Measurements from ENCODE around the gene DLEU7. TPM values are rescaled to one million over a fixed set of nuclear protein-coding genes. Genes with fewer than 3 reads are reported as not detected.

DLEU7 gene
- total RNA-seq, 1 donor from 2014 or later = not detected

DNA sequence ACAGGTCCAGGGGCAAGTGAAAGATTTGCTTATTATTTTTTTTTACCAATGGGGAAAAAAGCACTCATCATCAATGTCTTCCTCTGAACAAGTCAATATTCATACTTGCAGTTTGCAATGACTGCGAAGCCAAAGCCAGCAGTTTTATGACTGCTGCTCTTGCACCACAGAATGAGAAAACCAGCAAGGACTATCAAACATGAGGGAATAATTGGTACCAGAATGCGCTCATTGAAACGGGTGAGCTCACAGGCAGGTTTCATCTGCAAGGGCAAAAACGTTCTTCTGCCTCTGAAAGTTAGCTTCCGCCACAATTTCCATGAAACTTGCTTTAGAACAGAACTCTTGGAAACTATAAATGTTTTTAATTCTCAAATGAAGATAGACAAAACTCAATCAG lies 5.5 kb downstream of the DLEU7 start:
- Mint-ChIP-seq H3K36me3 (ENCODE audit: low read depth) (no peaks in the 10 kb centered on the region), H3K27me3 (peaks cover 27% of the 10 kb centered on the region)

GRCh38 chr13:50831512-50831911 lies 12.0 kb downstream of the DLEU7 start:
- intact Hi-C loops (cut with micrococcal nuclease) = loop anchor here (5.0 kb wide), 1 partner anchor 61 kb away; no protein-coding TSS in a partner anchor

More for the DNA sequence above, 5.5 kb downstream of the DLEU7 start:
- no peaks in the 10 kb centered on the region for H3K4me1 Mint-ChIP-seq
- DNase-seq = no peak
- intact Hi-C loops (cut with micrococcal nuclease) = no loop called here
- H3K27ac Mint-ChIP-seq = no peak overlapping the region
- H3K9me3 Mint-ChIP-seq = peaks cover 13% of the 10 kb centered on the region
- no peak overlapping the region for H3K4me3 Mint-ChIP-seq

GRCh38 chr13:50829896-50830295 lies 13.6 kb downstream of the DLEU7 start:
- H3K27ac Mint-ChIP-seq = no peak overlapping the region
- peaks cover 15% of the 10 kb centered on the region for H3K27me3 Mint-ChIP-seq
- H3K4me3 Mint-ChIP-seq = no peak overlapping the region
- H3K4me1 Mint-ChIP-seq = peaks cover 13% of the 10 kb centered on the region
- intact Hi-C loops (cut with micrococcal nuclease) = loop anchor here (5.0 kb wide), 1 partner anchor 62 kb away; no protein-coding TSS in a partner anchor
- DNase-seq = no peak
- H3K36me3 Mint-ChIP-seq (ENCODE audit: low read depth) = no peaks in the 10 kb centered on the region
- H3K9me3 Mint-ChIP-seq = peaks cover 30% of the 10 kb centered on the region

More at GRCh38 chr13:50831512-50831911, 12.0 kb downstream of the DLEU7 start:
- no peaks in the 10 kb centered on the region for H3K36me3 Mint-ChIP-seq (ENCODE audit: low read depth)
- peaks cover 16% of the 10 kb centered on the region for H3K27me3 Mint-ChIP-seq
- H3K4me1 Mint-ChIP-seq = peaks cover 13% of the 10 kb centered on the region
- DNase-seq = peak; percentile 66
- H3K9me3 Mint-ChIP-seq = peaks cover 30% of the 10 kb centered on the region
- H3K27ac Mint-ChIP-seq = no peak overlapping the region
- H3K4me3 Mint-ChIP-seq = no peak overlapping the region

- Mint-ChIP-seq H3K9me3 (peaks cover 28% of the 10 kb centered on the region), H3K27me3 (peaks cover 17% of the 10 kb centered on the region), H3K4me1 (peaks cover 13% of the 10 kb centered on the region), H3K36me3 (ENCODE audit: low read depth) (no peaks in the 10 kb centered on the region), H3K27ac (no peak overlapping the region), H3K4me3 (no peak overlapping the region)
- DNase-seq = no peak
- intact Hi-C loops (cut with micrococcal nuclease) = no loop called here
These were observed 14.3 kb downstream of the DLEU7 start for GRCh38 chr13:50829226-50829625.

GRCh38 chr13:50826035-50826434 lies 17.5 kb downstream of the DLEU7 start:
- H3K4me3 Mint-ChIP-seq = no peak overlapping the region
- intact Hi-C loops (cut with micrococcal nuclease) = no loop called here
- H3K36me3 Mint-ChIP-seq (ENCODE audit: low read depth) = no peaks in the 10 kb centered on the region
- no peak for DNase-seq
- peaks cover under 1% of the 10 kb centered on the region for H3K4me1 Mint-ChIP-seq
- peaks cover 15% of the 10 kb centered on the region for H3K27me3 Mint-ChIP-seq
- no peak overlapping the region for H3K27ac Mint-ChIP-seq
- H3K9me3 Mint-ChIP-seq = peaks cover 7% of the 10 kb centered on the region

GRCh38 chr13:50812242-50812641 lies 31.2 kb downstream of the DLEU7 start:
- intact Hi-C loops (cut with micrococcal nuclease) = no loop called here
- H3K36me3 Mint-ChIP-seq (ENCODE audit: low read depth) = no peaks in the 10 kb centered on the region
- no peak for DNase-seq
- H3K4me1 Mint-ChIP-seq = peaks cover 9% of the 10 kb centered on the region
- no peak overlapping the region for H3K27ac Mint-ChIP-seq
- H3K4me3 Mint-ChIP-seq = no peak overlapping the region
- peaks cover under 1% of the 10 kb centered on the region for H3K9me3 Mint-ChIP-seq
- H3K27me3 Mint-ChIP-seq = no peaks in the 10 kb centered on the region

DNA sequence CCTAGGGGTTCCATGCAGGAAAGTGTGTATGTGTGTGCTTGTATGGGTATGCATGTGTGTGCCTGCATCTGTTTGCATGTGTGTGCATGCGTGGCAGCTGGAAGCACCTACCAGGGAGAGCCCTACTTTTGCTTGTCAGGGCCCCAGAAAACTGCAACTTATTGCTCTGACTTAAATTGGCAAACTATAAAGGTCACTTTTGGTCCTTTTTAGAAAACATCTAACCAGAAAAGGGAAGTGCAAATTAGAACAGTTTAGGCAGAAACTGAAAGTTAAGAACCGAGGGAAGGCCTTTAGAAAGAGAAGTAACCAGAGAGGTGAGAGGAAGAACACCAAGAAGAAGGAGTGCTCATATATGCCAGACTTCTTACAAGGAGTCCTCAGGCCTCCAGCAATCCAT lies 32.5 kb downstream of the DLEU7 start:
- Mint-ChIP-seq H3K27me3 (no peaks in the 10 kb centered on the region), H3K36me3 (ENCODE audit: low read depth) (no peaks in the 10 kb centered on the region), H3K4me1 (peaks cover 9% of the 10 kb centered on the region), H3K4me3 (peak overlapping the region; percentile 50), H3K27ac (no peak overlapping the region), H3K9me3 (no peaks in the 10 kb centered on the region)
- intact Hi-C loops (cut with micrococcal nuclease) = no loop called here
- no peak for DNase-seq

DNA sequence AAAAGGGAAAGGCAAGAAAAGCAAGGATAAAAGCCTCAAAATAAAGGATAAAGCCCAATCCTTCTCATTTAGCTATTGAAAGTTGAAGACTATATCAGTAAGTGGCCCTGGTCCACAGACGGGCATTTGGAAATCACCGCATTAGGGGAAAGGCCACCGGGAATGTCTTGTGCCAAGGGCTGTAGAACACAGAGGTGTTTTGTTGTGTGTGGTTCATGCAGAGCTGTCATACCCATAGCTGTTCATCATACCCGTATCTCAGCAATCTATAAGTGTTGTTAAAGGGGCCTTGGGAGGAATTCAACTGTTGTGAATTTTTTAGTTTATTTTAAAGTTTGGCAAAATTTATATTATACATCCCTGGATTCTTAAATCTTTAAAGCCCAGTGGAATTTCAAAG lies 33.0 kb downstream of the DLEU7 start:
- no peaks in the 10 kb centered on the region for H3K9me3 Mint-ChIP-seq

DNA sequence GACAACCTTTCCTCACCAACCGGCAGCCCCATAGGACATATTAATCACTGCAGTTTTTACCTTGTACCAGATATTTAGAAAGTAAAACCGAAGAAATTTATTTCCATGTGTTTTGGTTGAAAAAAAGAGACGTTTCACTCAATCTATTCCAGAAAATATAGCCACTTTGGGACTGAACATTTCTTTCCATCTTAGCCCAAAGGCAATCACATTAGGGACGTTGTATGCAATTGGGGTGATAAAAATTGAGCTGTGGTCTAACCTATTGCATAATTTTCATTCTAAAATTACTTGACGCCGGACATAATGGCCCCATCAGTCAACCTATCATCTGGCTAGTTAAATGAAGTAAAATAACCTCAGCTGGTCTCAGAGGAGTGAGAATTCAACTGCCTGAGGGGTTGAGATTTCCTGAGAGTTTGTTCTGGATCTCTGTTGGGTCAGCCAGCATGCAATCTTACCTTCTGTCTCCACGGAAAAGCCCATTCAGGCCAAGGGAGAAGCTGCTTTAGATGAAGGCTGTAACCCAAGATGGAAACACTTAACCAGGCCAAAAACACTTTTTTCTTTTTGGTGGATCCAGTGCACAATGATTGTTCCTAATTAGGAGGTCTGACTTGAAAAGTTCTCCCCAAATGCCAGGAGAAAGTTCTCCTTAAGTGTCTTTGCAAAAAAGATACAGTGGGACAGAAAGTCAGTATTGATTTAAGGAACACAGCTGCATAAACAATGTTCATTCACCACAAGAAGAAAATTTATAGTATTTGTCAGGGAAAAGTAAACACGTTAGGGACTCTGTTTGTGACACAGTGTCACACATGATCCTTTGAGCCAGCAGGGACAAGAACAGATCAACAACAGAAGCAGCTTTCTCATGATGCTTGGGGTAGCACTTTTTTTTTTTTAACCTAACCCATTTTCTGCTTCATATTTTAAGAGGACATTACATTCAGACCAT lies 34.1 kb downstream of the DLEU7 start:
- intact Hi-C loops (cut with micrococcal nuclease) = loop anchor here (10.0 kb wide), 2 partner anchors 255 to 565 kb away; no protein-coding TSS in a partner anchor
- no peaks in the 10 kb centered on the region for H3K27me3 Mint-ChIP-seq
- no peak for DNase-seq

More for the DNA sequence above, 33.0 kb downstream of the DLEU7 start:
- Mint-ChIP-seq H3K36me3 (ENCODE audit: low read depth) (no peaks in the 10 kb centered on the region), H3K27ac (no peak overlapping the region), H3K4me1 (peaks cover 9% of the 10 kb centered on the region), H3K4me3 (no peak overlapping the region), H3K27me3 (no peaks in the 10 kb centered on the region)
- intact Hi-C loops (cut with micrococcal nuclease) = no loop called here
- DNase-seq = no peak

GRCh38 chr13:50805805-50806204 lies 37.7 kb downstream of the DLEU7 start:
- no peaks in the 10 kb centered on the region for H3K9me3 Mint-ChIP-seq
- peaks cover 12% of the 10 kb centered on the region for H3K4me1 Mint-ChIP-seq
- H3K4me3 Mint-ChIP-seq = no peak overlapping the region
- no peak for DNase-seq
- H3K27me3 Mint-ChIP-seq = no peaks in the 10 kb centered on the region
- intact Hi-C loops (cut with micrococcal nuclease) = loop anchor here (10.0 kb wide), 2 partner anchors 259 to 561 kb away; no protein-coding TSS in a partner anchor
- no peaks in the 10 kb centered on the region for H3K36me3 Mint-ChIP-seq (ENCODE audit: low read depth)
- H3K27ac Mint-ChIP-seq = no peak overlapping the region

More for the DNA sequence above, 34.1 kb downstream of the DLEU7 start:
- Mint-ChIP-seq H3K9me3 (no peaks in the 10 kb centered on the region), H3K4me1 (peaks cover 9% of the 10 kb centered on the region), H3K27ac (no peak overlapping the region), H3K36me3 (ENCODE audit: low read depth) (no peaks in the 10 kb centered on the region), H3K4me3 (no peak overlapping the region)

DNA sequence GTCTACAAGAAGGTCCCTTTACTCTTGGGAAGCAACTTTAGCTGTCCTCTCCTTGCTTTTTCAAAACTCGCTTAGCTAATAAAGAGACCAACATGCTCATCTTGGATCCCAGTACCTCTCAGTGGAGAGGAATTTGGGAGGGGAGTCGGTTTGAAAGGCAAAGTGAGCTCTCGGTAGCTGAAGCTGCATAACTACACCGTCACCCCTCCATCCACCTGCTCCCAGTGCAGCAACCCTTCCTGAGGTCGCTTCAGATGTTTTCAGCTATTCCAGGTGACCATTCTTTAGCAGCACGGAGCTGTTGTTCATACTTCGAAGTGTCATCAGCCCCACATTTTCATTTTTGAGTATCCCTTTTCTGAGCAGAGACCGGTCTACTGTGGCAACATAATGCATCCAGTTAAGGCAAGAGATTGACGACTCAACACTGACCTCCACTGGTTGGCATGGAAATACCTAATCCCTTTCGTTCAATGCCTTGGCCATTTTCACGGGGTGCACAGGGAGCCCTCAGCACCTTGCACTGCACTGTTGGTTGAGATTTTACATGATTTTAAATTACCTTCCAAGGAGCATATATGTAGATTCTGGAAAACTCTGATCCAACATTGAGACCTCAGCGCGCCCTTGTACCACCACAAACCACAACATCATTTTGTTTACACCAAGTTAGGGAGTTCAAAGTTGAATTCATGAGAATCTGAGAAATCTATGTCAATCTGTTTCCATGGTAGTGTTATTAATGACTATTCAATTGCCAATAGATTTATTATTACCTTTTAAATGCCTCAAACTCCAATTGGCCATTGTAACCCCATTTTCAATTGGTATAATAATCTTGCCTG lies 42.2 kb downstream of the DLEU7 start:
- Mint-ChIP-seq H3K27me3 (no peaks in the 10 kb centered on the region), H3K4me1 (peaks cover 18% of the 10 kb centered on the region), H3K27ac (no peak overlapping the region), H3K9me3 (no peaks in the 10 kb centered on the region), H3K4me3 (no peak overlapping the region), H3K36me3 (ENCODE audit: low read depth) (no peaks in the 10 kb centered on the region)
- DNase-seq = peak; percentile 91
- intact Hi-C loops (cut with micrococcal nuclease) = loop anchor here (1.0 to 10.0 kb wide), 7 partner anchors 111 to 825 kb away; no protein-coding TSS in a partner anchor

GRCh38 chr13:50800091-50800739 lies 43.3 kb downstream of the DLEU7 start:
- H3K4me1 Mint-ChIP-seq = peaks cover 18% of the 10 kb centered on the region
- DNase-seq = no peak
- intact Hi-C loops (cut with micrococcal nuclease) = loop anchor here (2.0 to 10.0 kb wide), 5 partner anchors 208 to 715 kb away; no protein-coding TSS in a partner anchor

GRCh38 chr13:50798923-50799322 lies 44.6 kb downstream of the DLEU7 start:
- H3K4me1 Mint-ChIP-seq = peaks cover 18% of the 10 kb centered on the region
- H3K4me3 Mint-ChIP-seq = no peak overlapping the region
- H3K9me3 Mint-ChIP-seq = peaks cover 6% of the 10 kb centered on the region
- intact Hi-C loops (cut with micrococcal nuclease) = no loop called here
- no peaks in the 10 kb centered on the region for H3K36me3 Mint-ChIP-seq (ENCODE audit: low read depth)
- no peak for DNase-seq
- H3K27me3 Mint-ChIP-seq = no peaks in the 10 kb centered on the region
- H3K27ac Mint-ChIP-seq = no peak overlapping the region

More at GRCh38 chr13:50800091-50800739, 43.3 kb downstream of the DLEU7 start:
- H3K27ac Mint-ChIP-seq = no peak overlapping the region
- no peaks in the 10 kb centered on the region for H3K27me3 Mint-ChIP-seq
- H3K4me3 Mint-ChIP-seq = no peak overlapping the region
- no peaks in the 10 kb centered on the region for H3K9me3 Mint-ChIP-seq
- H3K36me3 Mint-ChIP-seq (ENCODE audit: low read depth) = no peaks in the 10 kb centered on the region

Data from activated CD4-positive, alpha-beta T cell treated with anti-CD3 and anti-CD28 coated beads, Interleukin-2, amount 10 ng/mL, durations not matched to agents 24 days and 14 days (primary cell).